Hematopoietic multipotent progenitor cell treated with erythropoietin and hydrocortisone succinate and interleukin-3 and kit ligand, for 17 days (in vitro differentiated cells): ENCODE measurements around the gene TMIE.
"Not testable (repeated sequence)": the region's sequence is repeated elsewhere in the genome, so short reads cannot be mapped to it uniquely, and the experiment has no call there.

ENCODE experiments used
- DNase-seq: peaks from one replicate; pipeline ENCODE4 v3.0.0-alpha.2; 2015; ENCODE audit warnings: low spot score

The TMIE gene

GRCh38 chr3:46722443-46722842, 21.3 kb downstream of the TMIE start:
- DNase-seq = no peak

- DNase-seq = no peak
Observed at GRCh38 chr3:46724424-46724823, 23.2 kb downstream of the TMIE start.

DNA sequence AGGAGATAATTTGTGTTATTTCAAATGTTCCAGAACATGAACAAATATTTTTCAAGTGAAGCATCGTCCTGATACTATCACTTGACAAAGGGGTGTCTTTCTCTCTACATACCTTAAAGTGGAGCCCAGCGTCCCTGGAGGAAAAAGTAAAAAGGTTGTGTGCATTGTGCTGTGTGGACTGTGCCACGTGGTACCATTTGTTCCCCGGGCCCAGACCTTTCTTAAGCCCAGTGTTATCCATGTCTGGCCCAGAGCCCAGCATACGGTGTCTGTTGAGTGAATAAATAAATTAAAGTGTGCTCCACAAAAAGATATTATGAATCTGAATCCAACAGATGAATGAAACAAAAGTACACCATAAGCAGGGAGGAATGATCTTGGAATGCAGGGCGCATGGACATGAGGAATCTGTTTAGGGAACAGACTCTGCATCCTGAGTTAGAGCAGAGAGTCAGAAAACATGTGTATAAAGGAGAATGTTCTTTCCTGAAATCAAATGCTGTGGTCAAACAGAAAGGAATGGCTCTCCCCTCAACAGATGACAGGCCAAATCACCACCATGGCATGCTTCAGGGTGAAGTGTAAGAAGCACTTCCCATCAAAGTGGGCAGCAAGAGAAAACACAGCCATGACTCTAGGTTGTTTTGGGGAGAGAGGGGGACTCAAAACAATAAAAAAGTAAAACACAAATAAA, 24.6 kb downstream of the TMIE start:
- no peak for DNase-seq

DNA sequence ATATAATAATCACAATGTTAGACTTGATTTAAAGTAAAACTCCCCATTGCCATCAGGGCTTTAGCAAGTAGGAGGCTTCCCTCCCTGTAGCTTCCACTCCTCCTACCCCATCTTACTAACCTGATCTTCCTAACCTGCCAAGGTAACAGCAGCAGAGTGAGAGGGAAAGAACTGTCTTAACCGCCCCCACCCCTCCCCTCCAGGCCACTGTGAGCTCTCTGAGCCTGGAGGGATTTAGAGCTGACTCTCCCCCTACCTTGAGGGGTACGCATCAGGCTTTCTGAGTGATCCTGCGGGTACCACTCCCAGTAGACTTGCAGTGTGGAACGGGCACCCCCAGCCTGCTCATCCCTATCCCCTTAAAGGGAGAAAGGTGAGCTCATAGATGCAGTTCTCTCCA, 27.8 kb downstream of the TMIE start:
- no peak for DNase-seq

DNA sequence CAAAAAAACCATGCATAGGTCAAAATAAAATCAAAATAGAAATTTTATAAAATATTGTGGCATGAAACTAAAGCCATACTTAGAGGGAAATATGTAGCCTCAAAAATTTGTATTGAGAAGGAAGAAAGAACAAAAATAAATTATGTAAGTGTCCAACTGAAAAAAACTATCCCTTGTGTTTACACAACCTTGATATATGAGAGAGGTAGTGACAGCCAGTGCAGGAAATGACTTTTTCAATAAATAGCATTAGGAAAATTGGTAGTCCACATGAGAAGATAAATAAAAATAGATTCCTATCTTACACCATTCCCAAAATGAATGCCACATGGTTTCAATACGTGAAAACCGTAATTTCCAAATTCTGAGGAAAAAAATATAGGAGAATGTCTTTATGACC, 29.6 kb downstream of the TMIE start:
- DNase-seq = no peak

DNA sequence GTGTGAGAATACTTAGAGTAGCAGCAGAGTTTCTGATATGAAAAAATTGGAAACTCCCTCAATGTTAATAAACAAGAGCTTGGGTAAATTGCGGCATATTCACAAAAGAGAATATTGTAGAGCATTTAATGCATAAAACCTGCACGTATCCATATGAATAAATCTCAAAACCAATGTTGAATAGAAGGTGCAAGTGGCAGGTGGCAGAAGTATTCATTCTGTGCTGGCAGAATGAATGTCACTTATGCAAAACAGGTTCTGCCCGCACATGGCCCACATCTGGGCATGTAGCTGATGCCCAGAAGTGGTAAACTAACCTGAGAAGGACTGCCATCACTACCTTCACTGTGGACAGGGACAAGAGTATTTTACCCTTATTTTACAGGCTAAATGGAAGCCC, 30.6 kb downstream of the TMIE start:
- DNase-seq = no peak

- DNase-seq = no peak
Observed at GRCh38 chr3:46733026-46733800, 32.0 kb downstream of the TMIE start.

- DNase-seq = no peak
Observed at GRCh38 chr3:46734773-46735172, 33.6 kb downstream of the TMIE start.

DNA sequence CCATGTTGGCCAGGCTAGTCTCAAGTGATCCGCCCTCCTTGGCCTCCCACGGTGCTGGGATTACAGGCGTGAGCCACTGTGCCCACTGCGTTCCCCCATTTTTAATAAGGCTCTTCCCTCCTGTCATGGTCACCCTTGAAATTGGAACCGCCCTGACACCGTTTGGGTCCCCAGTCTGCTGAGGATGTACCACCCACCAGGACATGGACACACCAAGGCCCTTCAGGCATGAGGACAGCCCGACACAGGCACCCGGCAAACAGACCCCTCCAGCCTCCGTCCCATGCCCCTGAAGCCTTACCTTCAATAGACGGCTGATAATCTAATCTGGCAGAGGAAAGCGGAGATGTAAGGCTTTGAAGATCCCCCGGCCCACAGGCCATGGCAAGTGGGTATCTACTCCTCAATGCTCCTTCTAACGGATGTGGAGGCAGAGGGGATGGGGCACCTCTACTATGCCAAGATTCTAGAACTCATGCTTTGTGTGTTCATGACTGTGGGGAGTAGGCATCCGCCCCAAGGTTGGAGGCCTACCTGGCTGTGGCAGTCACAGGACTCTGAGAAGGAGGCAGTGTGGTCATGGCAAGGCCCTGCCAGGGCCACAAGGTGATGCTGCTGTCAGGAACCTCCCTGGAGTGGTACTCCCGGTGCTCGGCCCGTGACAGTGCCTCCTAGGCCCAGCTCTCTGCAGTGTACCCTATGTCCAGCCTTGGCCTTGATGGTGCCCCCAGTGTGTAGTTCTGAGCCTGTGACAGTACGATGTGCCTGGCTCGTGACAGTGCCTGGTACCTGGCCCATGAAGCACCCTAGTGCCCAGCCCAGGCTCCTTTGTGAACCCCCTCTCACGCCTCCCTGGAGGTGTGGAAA, 35.0 kb downstream of the TMIE start:
- DNase-seq = no peak

DNA sequence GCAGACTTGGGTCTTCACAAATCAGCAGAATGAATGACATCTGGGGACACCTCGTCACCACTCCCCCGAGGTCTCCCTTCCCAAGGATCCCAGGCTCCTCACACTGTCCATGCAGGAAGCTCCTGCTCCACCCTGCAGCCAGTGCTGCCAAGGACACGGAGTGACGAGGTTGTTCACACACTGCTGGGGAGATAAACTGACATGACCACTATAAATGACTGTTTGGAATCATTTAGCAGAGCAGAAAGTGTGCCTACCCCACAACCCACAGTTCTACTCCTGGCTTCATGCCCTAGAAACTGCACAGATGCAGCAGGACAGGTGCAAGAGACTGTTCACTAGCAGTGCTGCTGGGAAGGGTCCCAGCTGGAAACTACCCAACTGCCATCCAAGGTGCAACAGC, 36.1 kb downstream of the TMIE start:
- DNase-seq = no peak

GRCh38 chr3:46739565-46739964, 38.4 kb downstream of the TMIE start:
- DNase-seq = not testable (repeated sequence)

- DNase-seq = no peak
Observed at GRCh38 chr3:46742992-46743585, 41.9 kb downstream of the TMIE start.

GRCh38 chr3:46746711-46747110, 45.5 kb downstream of the TMIE start:
- DNase-seq = no peak

DNA sequence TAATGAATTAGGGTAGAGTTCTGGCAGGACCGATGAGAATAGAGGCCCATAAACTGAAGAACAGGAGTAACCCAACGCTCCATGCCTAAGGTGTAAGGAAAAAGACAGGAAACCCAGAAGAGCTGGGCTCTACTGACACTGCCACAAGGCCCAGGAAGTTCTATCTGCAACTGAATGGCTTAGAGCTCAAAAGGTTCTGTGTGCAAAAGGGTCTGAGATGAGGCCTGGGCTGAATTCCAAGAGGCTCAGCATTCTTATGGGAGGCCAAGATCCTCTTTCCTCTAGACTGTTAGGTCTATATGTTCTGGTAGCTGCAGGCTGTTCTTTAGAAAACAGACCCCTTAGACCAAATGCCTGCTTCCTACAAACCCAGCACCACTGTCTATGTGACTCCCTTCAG, 47.0 kb downstream of the TMIE start:
- DNase-seq = no peak

DNA sequence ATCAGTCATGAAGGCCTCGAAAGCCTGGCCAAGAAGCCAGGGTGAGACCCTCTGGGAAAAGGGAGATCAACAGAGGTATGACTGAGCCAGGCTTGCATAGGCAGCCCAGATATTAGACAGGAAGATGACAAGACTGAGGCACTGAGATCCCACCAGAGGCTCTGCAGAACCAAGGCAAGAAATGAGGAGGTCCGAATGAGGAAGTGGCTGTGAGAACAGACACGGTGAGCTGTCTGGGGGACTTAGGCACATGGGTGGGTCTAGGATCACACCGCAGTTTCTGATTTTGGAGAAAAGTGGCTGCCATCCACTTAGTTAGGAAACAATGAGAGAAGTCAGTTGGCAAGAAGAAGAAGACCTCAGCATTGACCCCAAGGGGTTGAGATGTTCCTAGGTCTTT, 47.9 kb downstream of the TMIE start:
- DNase-seq = no peak

GRCh38 chr3:46750555-46751038, 49.4 kb downstream of the TMIE start:
- DNase-seq = no peak

GRCh38 chr3:46753127-46753526, 51.9 kb downstream of the TMIE start:
- not testable (repeated sequence) for DNase-seq

DNA sequence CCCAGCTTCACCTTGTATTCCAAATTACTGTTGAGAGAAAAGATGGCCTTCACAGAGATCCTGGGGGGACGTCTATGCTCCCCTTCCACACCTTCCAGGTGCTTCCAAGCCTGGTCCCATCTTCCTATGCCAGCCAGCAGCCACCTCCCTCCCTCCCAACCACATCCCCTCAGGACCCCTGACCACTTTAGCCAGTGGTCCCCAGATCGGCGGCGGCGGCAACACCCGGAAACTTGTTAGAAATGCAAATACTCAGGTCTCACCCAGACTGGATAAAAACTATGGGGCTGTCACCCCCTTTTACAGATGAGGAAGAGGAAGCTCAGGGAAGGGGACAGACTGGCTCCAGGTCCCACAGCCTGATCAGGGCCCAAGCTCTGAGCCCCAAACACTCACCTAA, 54.5 kb downstream of the TMIE start:
- no peak for DNase-seq

DNA sequence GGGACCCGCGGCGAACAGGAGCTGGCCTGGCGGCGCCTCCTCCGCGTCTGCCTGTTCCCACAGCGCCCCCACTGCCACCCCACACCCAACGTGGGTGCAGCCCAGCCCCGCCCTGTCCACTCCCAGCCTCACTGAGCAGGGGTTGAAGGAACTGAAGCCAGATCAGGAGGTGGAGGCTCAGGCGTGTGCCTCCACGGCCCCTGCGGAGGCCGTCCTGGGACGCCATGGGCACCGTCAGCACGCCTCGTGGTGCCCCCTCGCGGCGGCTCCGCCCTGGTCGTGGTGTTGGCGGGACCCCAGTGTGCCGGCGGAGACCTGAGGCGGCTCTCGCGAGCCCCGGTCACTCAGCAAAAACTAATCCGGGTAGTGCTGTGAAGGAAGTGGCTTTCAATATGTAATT, 55.5 kb downstream of the TMIE start:
- no peak for DNase-seq

DNA sequence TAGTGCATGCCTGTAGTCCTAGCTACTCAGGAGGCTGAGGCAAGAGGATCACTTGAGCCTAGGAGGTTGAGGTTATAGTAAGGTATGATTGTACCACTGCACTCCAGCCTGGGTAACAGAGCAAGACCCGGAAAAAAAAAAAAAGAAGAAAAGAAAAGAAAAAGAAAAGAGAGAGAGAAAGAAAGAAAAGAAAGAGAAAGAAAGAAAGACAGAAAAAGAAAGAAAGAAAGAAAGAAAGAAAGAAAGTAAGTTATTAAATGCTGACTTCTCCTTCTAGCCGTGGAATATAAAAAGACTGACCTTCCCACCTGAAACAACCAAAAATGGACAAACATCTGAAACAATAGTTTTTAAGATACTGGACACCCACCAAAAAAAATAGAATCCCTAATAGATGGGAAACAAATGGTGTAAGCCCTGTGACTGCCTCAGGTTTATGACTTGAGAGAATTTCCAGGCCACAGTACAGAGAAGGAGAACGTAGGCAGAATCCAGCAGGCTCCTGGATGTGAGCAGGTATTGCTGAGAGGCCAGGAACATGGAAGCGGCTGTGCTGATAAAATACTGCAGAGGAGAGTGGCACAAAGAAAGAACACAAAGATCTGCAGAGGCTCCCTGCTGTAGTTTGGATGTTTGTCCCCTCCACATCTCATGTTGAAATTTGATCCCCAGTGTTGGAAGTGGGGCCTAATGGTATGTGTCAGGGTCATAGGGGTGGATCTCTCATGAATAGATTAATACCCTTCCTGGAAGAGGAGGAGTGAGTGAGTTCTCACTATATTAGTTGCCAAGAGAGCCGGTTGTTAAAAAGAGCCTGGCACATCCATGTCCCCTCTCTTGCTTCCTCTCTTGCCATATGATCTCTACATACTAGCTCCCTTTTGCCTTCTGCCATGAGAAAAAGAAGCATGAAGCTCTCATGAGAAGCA, 58.3 kb downstream of the TMIE start:
- DNase-seq = no peak
